Measurements from ENCODE around the gene OOSP1.
"Not testable (repeated sequence)": the region's sequence is repeated elsewhere in the genome, so short reads cannot be mapped to it uniquely, and the experiment has no call there.

OOSP1 gene, protein sequence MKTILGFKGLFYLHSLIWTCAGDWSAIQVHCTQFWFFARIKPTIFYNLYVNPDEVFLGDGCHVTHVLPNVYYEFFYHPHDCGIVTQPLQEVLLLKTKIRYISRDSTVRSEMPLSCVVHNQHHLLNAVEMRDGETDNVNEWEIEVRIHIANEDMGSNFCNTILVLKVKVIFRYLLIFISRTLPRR

DNA sequence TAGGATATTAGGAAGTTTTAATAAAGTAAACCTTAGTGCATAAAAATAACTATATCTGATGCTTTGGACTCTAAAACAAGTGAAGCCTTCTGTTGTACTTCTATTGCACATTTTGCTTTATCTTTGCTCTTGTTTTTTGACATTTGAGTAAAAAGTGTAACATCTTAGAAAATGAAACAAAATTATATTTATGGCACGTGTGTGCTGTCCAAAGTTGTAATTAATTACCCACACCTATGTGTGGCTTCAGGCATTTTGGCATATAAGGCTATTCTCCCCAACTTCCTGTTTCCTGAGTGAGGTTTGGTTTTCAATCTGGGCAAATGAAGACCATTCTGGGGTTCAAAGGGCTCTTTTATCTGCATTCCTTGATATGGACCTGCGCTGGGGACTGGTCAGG is at the start of gene OOSP1:
OOSP1 (plus strand) TSS at position 301 of the 400 bp plus-strand sequence; CDS start at position 324, 23 bp downstream.
- no peak for DNase-seq

DNA sequence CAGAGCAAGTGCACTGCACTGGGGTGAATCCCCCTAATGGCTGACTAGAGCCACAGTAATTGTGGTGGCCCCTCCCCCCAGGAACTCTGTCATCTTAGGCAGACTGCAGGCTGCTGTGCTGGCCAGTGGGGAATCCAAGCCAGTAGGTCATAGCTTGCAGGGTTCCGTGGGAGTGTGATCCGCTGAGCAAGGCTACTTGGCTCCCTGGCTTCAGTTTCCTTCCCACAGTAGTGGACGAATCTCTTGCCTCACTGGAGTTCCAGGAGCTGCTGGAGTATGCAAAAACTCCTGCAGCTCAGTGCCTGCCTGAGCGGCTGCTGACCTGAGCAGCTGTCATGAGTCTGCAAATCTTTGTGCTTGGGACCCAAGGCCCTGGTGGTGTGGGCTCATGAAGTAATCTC is 46.5 kb upstream of the OOSP1 start:
- DNase-seq: no peak

DNA sequence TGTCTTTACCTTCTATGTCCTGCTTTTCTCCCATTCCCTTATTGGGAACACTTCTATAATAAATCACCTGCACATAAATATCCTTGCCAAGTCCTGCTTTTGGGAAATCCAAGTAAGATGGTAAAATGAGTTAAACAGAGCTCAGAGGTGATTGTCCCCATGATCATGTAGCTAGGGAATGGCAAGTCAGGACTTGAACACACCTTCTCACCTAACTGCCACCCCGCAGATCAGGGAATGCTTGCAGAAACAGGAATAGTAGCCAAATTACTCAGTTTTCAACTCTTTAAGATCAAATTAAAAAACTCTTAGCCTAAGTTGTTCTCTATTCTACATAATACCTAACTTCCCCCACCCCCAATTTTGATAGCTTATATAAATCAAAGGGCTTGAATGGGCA is 43.6 kb upstream of the OOSP1 start:
- DNase-seq: no peak

DNA sequence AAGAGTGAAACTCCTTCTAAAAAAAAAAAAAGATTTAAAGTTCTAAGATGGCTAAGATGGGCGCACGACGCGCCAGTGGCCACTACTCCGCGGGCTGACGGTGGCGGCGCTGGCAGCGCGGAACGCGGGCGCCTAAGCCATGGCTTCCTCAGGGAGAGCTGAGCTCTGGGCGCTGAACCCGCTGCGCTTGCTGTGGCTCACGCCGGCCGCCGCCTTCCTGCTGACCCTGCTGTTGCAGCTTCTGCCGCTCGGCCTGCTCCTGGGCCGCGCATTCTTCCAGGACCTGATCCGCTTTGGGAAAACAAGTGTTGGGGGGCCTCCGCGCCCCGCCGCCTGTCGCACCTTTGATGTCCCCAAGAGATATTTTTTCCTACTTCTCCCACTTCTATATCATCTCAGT is 40.2 kb upstream of the OOSP1 start:
- DNase-seq: no peak

DNA sequence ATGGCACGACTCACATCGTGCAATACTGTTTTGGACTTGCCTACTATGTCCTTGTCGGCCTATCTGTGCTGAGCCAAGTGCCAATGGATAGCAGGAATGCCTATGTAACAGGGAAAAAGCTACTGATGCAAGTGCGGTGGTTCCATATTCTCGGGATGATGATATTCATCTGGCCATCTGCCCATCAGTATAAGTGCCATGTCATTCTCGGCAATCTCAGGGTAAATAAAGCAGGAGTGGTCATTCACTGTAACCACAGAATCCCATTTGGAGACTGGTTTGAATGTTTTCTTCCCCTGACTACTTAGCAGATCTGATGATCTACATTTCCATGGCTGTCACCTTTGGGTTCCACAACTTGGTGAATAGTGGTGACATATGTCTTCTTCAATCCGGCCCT is 39.6 kb upstream of the OOSP1 start:
- no peak for DNase-seq

DNA sequence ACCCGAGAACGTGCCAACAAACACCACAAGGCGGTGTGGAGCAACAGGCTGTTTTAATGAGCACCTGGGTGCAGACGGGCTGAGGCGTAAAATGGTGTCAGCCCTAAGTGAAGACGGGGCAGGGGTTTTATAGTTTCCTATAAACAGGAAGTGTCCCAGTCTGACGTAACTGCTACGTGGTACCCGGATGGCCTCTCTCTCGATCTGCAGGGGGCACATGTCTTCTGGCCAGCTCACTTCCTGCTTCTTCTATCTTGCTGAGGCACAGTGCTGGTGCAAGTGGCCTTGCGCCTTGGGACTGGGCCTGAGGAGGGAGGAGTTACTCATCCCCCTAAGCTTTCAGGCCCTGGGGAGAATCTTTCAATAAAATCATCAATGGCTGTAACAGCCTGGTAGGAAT is 38.7 kb upstream of the OOSP1 start:
- no peak for DNase-seq

DNA sequence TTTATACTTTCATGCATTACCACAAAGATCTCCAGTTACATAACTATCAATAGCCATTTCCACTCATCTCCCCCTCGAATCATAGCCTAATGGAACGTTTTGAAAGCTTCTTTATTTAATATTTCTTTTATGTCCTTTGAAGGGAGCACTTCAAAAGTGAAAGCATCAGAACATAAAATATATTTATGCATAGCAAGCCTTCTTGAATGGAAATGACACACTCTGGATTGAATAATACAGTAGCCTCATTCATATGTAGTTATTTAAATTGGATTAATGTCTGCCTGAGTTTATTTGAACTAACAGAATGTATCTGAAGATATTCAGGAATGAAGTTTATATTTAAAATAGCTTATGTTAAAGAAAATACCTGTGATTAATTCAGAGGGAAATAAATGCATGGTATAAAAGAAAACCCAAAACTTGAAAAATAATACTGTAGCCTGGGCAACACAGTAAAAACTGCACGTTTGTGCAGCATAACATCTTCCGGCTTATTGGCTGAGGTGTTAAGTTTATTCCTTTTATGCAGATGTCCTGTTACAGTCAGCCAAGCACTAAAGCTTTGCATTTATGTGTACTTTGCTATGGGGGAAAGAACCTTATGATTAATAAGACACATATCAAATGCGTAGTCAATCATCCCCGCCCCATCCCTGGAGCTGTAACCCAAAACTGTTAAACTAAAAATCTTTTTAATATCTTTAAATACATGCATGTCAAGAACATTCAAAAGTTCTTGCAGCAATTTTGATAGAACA is 37.7 kb upstream of the OOSP1 start:
- DNase-seq: no peak

DNA sequence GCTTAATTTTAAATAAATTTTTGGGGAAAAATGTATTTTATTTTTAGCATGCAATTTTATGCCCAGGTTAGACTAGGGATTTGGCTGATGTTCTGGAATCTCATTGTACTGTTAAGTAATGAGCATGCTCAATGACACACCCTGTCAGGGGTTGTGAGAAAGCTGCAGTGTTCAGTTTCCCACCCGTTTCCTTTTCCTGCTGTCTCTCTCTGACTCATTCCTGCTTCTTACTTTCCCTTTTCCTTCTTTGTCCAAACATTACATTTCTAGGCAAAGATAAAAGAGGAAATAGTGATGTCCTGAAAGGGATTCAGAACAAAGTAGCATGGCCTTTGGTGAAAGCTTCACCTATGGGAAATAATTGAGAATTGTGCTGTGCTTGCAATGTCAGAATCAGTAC is 36.9 kb upstream of the OOSP1 start:
- DNase-seq: no peak

DNA sequence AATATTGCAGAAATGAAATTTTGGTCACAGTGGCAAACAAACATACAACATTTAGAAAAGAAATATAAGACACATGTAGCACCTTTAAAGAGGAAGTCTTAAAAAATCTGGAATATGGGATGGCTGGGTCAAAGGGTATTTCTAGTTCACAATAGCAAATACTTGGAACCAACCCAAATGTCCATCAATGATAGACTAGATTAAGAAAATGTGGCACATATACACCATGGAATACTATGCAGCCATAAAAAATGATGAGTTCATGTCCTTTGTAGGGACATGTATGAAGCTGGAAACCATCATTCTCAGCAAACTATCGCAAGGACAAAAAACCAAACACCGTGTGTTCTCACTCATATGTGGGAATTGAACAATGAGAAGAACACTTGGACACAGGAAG is 34.7 kb upstream of the OOSP1 start:
- DNase-seq: not testable (repeated sequence)

DNA sequence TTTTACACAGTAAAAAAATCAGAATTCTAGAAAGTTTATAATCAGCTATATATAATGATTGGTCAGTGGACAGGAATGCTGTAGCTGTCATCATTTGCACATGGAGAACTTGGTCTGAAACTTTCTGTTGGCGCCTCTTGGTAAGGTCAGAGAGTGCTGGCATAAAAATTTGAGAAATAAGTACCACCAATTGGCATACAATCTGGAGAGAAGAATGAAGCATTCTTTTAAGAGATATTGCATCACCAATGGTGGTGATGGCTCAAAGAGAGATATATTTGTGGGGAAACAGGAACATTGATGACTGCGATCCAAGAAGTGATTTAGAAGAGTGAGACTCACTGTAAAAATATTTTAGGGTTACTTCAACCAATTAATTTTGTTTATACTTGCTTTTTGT is 19.8 kb upstream of the OOSP1 start:
- DNase-seq: no peak

DNA sequence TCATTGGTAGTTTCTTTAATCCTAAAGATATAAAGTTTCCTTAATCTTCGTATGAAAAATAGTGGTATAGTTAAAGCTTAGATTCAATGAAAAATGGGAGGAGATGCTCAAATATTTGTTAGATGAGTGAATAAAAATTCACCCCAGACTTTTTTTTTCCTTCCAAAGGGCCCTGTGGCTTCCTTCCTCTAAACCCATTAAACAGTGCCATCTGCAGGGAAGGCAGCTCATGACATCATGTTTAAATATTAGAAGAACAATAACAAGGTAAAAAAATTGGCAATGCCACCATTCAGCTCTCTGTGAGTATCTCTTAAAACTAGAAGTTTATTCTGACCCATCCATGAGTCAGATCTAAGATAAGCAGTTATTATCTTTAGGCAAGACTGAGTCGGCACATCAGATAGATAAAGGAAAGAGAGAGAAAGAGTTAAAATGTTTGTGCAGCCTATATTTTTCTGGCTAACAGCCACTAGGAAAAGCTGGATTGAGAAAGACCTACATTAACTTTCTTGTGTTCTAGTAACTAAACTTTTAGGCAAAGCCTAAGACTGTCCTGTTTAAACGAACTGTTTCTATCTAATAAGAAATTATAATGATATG is 19.1 kb upstream of the OOSP1 start:
- no peak for DNase-seq

DNA sequence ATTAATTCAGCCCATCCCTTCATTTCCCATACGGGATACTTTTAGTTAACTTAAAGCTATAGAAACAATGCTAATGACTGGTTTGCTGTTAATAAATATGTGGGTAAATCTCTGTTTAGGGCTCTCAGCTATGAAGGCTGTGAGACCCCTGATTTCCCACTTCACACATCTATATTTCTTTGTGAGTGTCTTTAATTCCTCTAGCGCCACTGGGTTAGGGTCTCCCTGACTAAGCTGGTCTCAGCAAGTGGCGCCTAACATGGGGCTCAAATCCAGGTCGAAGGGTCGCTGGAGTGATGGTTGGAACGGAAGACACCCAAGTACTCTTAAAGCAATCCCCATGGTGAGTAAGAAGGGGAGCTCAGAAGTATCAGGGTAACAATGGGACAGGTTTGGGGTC is 14.4 kb upstream of the OOSP1 start:
- no peak for DNase-seq

DNA sequence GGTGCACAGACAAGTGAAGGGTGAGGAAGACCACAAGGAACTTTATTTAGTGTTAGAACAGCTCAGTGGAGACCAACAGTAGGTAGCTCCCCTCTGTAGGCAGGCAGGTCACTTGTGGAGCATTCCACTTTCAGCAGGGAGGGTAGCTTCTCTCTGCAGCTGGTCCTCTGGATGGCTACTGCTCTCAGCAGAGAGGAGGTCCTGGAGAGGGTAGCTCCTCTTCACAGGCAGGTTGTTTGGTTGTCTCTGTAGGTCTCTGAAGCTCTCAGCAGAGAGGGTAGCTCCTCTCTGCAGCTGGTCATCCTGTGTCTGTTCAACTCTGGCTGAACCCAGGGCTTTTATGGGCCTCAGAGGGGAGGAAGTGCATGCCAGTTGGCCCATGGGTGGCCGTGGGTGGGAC is 6.5 kb upstream of the OOSP1 start:
- no peak for DNase-seq

DNA sequence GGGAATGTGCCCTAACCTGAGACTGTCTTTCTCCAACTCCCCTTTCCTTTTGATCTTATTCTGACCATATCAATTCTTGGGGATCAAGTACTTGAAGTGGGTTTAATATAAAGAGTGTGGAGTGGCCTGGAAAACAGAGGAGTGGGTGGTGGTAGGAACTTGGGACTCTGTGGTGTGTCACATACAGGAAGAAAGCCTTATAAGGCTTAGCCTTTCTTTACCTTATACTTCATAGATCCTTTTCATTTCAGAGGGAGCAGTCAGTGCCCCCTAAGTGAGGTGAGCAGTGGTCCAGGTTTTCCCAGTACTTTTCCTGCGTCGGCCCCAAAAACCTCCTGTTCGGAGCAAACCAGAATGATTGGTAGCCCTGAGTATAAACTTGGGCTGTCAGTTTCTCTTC is 486 bp downstream of the OOSP1 start:
- no peak for DNase-seq

DNA sequence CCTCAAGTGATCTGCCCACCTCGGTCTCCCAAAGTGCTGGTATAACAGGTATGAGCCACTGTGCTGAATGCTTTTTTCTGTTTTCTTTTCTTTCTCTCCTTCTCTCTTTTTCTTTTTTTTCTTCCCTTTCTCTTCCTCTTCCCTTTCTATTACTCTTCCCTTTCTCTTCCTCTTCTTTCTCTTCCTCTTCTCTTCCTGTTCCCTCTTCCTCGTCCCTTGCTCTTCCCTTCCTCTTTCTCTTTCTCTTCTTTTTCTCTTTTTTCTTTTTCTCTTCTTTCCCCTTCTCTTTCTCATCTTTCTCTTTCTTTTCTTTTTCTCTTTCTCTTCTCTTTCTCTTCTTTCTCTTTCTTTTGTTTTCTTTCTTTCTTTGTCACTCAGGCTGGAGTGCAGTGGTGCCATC is 1.2 kb downstream of the OOSP1 start:
- DNase-seq: no peak

DNA sequence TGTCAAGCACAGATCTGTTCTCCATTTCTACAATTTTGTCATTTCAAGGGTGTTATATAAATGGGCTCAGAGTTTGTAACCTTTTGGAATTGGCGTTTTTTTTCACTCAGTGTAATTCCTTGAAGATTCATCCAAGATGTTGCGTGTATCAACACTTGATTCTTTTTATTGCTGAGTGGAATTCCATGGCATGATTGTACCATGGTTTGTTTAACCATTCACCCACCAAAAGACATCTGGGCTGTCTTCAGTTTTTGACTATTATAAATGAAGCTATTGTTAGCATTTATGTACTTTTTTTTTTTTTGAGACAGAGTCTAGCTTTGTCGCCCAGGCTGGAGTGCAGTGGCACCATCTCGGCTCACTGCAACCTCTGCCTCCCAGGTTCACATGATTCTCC is 2.9 kb downstream of the OOSP1 start:
- DNase-seq: no peak

DNA sequence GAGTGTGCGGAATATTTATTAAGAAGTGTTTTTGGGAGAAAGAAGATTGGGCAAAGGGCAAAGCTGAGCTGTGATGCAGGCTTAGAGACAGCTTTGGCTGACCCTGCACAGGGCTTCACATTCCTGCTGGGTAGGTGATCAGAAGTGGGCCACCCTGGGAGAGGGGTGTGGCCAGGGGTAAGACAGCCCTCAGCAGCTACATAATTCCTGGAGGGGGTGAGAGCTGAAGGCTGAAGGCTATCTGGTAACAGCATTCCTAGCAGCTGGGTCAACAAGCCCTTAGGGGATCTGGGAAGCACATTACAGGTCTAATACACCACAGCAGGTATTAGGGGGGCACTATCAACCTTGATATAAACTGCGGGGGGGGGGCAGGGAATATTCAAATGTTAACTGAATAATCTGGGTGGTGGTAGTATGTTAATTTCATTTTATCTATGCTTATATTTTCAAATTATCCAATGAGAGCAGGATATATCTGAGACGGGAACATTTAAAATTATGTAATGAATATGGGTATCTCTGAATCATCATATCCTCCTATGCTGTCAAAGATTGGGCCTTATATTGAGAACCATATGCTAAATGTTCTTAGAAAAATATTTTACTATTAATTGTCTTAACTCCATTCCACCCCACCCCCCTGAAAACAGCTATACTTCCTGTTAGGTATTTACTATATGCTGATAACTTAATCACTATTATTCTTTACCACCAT is 5.9 kb downstream of the OOSP1 start:
- no peak for DNase-seq

DNA sequence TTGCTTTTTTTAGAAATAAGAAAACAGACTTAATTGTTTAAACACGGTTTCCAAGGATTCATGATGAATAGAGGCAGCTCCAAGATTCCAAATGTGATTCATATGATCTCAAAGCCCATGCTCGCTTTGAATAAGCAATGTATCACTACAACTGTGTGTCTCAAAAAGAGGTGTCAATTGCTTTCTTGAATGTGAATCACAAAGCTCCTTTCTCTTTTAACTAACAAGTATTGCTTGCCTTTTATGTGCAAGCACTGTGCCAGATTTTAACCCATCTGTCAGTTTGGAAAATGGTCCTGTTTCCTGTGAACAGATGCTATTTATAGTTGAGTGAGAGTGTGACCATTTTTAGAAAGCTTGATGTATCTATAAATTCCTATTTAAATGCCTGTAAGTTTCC is 6.5 kb downstream of the OOSP1 start:
- DNase-seq: no peak

DNA sequence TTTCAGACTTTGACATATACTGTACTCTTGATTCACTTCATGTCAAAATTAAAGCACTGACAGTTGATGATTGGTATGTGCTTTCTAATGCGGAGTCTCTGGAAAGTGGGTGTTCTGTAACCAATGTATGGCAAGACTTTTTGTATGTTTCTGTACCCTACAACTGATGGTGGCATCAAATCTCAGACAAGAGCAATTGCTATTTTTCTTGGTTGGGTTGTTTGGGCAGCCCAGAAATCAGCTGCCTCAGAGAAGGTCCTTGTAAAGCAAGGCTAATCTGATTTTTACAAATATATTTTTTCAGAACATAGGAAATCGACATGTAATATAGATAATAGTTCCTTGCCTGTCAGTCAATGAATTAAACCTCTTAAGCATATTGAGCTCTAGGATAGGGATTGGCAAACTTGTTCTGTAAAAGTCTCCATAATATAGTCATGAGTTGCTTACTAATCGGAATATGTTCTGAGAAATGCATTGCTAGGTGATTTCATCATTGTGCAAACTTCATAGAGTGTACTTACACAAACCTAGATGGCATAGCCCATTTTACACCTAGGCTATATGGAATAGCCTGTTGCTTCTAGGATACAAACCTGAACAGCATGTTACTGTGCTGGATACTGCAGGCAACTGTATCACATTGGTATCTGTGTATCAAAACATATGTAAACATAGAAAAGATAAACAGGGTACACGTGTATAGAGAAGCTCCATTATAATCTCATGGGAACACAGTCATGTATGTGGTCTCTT is 15.4 kb downstream of the OOSP1 start:
- no peak for DNase-seq

DNA sequence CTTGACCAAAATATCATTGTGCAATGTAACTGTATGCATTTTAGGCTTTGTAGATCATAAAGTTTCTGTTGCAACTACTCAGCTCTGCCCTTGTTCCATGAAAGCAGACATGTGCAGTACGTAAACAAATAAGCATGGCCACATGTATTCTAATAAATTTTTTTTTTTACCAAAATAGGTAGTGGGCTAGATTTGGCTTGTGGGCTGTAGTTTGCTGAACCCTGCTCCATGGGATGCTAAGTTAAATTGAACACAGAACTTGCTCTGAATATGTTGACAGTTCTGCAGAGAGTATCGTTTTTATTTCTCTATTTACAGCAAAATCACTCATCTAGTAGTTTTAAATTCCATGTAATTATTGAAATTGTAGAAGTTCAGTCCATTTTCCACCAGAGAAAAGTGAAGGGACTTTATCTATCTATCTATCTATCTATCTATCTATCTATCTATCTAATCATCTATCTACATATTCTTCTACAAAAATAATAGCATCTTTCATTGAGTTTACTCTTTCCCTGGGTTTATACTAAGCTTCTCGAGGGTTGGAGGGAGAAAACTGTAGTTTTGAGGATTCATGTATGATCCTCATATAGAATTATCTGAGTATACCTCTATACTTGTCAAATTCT is 16.1 kb downstream of the OOSP1 start:
- no peak for DNase-seq

DNA sequence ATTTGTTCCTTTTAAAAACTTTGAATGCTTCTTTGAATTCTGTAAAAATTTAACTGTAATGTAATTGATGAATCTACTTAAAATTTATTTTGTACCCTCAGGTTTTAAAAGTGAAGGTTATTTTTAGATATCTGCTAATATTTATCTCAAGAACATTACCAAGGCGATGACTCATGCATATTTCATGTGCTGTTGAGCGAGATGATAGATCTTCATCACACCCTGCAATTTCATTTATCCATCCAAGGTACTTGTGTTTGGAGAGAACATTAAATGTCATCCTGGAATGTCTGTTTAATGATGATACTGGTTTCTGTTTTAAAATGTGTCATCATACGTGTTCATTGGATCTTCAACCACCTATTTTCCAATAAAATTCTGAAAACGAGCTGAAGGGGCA is 18.9 kb downstream of the OOSP1 start:
- no peak for DNase-seq

DNA sequence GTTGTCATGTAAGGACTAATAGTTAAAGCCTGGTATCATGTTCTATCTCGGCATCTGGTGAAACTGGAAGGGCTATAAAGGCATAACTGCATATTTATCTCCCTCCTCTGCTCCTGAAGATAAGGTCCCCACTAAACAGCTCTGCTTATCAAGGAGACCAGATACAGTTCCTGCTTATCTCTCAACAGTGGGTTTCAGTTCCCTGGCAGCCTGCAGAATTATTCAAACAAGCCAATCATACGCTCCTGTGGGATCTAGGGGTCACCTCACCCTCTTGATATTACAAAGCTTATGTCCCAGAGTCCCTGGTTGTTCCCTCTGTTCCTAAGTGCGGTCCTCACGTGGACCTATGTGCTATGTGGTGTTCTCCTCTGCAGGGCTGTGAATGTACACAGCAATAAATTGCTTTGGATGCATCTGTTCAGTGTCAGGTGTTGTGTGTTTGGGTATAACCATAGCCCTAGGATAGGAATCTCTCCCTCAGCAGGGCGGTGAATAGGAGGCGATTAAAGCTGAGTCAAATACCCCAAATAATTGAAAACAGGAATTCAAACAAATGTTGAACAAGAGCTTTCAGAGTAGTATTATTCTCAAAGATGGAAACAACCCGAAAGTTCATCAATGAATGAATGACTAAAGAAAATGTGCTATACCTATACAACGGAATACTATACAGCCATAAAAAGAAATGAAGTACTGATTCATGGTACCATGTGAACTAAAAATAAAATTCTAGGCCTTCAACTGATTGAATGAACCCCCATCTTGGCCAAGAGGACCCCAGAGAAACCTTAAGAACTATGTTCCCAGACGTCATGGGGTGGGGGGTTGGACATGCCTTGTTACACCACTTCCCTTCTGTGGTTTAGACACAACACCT is 22.5 kb downstream of the OOSP1 start:
- DNase-seq: no peak
